HK-2 (cell line): ENCODE measurements around the gene NEK10.
"Not testable (repeated sequence)": the region's sequence is repeated elsewhere in the genome, so short reads cannot be mapped to it uniquely, and the experiment has no call there.

Source experiments
- DNase-seq: peaks from one replicate; pipeline ENCODE4 v3.0.0-alpha.2; 2018; ENCODE audit not compliant: unreplicated experiment

NEK10 gene, protein sequence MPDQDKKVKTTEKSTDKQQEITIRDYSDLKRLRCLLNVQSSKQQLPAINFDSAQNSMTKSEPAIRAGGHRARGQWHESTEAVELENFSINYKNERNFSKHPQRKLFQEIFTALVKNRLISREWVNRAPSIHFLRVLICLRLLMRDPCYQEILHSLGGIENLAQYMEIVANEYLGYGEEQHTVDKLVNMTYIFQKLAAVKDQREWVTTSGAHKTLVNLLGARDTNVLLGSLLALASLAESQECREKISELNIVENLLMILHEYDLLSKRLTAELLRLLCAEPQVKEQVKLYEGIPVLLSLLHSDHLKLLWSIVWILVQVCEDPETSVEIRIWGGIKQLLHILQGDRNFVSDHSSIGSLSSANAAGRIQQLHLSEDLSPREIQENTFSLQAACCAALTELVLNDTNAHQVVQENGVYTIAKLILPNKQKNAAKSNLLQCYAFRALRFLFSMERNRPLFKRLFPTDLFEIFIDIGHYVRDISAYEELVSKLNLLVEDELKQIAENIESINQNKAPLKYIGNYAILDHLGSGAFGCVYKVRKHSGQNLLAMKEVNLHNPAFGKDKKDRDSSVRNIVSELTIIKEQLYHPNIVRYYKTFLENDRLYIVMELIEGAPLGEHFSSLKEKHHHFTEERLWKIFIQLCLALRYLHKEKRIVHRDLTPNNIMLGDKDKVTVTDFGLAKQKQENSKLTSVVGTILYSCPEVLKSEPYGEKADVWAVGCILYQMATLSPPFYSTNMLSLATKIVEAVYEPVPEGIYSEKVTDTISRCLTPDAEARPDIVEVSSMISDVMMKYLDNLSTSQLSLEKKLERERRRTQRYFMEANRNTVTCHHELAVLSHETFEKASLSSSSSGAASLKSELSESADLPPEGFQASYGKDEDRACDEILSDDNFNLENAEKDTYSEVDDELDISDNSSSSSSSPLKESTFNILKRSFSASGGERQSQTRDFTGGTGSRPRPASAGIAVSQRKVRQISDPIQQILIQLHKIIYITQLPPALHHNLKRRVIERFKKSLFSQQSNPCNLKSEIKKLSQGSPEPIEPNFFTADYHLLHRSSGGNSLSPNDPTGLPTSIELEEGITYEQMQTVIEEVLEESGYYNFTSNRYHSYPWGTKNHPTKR

DNA sequence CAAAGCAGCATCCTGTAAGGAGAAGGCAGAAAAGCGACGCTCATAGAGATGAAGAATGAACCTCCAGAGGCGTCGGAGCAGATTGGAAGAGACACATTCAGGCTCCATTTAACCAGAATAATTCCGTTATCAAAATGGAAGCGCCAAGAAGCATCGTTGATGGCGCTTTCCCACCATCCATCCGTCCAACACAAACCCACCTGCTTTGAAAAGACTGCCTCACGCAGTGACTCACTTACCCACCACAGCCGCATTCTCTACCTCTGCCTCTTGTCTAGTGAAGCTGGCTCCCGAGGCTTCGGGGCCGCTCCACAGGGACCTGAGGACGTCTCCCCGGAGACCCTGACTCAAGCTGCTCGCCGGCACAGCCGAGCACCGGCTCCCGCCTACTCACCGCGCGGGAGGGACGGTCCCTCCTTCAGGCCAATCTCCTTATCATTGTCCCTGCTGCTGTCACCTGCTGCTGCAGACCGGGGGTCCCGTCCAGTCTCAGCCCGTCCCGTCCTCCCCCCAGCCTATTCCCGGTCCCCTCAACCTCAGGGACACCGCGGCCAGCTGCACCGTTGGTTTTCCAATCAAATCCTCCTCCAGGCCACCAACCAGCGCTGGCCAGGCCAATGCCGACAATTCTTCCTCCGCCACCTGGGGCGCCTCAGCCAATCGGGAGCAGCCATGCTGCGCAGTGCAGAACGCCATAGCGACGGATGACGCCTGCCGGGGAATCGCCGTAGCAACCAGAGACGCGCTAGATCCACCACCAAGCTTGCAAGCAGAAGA lies at the start of gene NEK10:
TSS of gene NEK10 (minus strand) at position 553 of the 777 bp plus-strand sequence. CDS start 16,501 bp downstream, outside the sequence.
- peak; percentile 89 for DNase-seq

DNA sequence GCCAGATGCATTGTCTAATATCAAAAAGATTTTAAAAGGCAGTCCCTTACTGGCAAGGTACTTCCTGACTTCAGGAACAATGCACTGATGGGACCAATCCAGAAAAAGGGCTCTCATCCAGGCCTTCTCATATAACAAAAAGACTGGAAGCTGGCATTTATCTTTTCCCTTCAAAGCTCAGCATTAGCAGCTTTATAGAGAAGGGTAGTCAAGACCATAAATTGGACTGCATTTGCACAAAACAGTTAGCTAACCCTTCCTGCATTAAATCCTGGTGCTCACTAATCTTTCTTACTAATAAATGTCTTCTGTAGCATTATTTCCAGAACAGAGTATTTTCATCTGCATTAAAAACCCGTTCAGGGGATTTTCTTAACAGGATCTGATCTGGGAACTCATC lies 46.0 kb upstream of the NEK10 start:
- no peak for DNase-seq

DNA sequence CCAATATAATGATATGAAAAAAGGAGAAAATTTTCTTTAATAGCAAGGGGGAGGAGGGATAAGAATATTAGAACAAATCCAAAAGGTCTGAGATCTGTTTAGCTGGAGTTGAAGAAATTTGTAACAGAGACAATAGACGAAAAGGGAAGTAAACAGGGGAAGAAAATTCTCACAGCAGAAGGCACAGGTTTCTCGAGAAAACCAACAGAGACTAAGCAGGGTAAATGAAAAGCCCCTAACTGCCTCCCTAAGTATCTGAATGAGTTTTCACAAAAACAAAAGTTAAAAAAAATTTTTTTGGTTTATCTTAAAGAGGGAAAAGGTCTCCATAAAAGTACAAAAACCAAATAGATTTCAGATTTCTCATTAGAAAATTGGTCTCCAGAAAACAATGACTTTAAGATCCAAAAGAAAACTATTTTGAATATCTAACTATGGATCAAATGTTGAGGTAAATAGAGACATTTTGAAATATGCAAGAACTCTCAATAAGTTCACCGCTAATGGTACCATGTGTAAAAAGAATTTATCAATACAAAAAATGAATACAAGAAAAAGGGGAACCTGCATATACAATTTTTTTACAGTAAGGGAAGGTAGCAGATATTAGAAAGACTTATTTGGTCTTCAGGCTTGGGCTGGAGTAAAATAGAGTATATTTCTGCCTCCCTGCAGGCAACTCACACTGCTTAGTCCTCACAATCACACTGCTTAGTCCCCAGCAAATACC lies 23.9 kb upstream of the NEK10 start:
- no peak for DNase-seq

- DNase-seq: not testable (repeated sequence)
Measured at GRCh38 chr3:27392414-27392813, 23.2 kb upstream of the NEK10 start.

DNA sequence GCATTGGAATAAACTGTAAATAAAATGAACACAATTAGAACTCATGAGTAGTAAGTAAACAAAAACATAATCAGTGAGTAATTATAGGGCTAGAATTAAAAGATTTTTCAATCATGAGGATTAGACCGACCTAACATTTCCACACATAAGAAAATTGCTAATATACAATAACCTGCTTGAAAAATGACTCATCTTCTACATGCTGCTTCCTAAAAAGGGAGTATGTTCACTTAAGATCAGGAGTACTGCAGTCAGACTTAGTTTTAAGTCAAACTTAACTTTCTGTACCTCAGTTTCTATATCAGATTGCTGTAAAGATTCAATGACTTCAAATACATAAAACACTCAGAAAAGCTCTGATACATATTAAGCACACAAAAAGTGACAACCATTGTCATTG lies 22.6 kb upstream of the NEK10 start:
- no peak for DNase-seq

GRCh38 chr3:27387625-27388024 lies 18.4 kb upstream of the NEK10 start:
- DNase-seq: no peak

DNA sequence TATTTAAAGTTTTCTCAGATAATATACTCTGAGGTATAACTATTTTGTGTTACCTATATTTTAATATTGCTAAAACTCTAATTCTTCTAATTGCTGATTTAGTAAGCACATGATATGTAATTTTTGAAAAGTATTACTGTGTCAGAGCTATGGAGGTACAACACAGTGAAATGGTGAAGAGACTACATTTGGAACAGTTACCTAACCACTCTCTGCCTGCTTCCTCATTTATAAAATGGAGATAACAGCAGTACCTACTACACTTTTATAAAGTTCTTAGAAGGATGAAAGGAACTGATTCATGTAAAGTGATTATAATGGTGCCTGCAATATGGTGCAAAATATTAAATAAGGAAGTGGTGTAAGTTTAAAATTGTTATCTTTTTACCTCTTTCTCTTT lies 16.3 kb upstream of the NEK10 start:
- DNase-seq: no peak

- DNase-seq: no peak
Measured at GRCh38 chr3:27384191-27384590, 15.0 kb upstream of the NEK10 start.

DNA sequence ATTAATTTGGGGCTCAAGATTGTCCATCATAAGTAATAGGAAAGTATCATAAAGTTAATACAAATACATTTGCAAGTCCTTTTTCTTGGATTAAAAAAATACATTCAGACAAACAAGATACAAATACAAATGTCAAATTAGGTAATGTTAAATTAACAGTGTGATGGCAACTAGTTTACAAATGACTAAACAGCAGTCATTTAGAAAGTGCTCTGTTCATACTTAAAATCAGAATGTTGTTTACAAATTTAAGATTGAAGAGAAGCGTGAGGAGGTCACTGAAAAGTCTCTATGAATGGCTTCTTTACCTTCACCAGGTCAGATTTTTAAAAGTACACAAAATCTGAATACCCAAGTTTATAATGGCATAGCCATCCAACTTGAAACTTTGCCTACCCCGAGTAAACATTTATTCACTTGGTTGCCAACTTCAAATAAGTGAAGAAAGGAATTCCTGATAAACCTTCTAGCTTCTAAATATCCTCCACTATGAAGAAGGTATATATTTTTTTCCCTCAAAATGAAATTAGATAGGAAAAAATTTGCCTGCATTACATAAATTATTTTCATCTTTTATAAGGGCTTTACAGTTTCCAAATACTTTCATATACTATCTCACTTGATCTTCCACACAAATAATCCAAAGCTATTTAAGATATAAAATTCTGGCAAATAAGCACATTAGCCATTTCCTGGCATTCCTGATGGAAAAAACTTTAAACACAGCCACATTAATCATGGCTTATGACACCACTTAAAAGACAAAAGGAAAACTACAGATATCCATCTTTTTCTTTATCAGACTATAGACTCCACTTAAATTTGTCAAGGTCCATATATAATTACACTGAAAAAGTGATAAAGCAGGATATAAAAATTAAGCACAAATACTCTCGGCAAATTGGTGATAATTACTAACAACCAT lies 11.5 kb upstream of the NEK10 start:
- DNase-seq: no peak

GRCh38 chr3:27378331-27378730 lies 9.1 kb upstream of the NEK10 start:
- DNase-seq: no peak

- DNase-seq: no peak
Measured at GRCh38 chr3:27376109-27376772, 7.1 kb upstream of the NEK10 start.

DNA sequence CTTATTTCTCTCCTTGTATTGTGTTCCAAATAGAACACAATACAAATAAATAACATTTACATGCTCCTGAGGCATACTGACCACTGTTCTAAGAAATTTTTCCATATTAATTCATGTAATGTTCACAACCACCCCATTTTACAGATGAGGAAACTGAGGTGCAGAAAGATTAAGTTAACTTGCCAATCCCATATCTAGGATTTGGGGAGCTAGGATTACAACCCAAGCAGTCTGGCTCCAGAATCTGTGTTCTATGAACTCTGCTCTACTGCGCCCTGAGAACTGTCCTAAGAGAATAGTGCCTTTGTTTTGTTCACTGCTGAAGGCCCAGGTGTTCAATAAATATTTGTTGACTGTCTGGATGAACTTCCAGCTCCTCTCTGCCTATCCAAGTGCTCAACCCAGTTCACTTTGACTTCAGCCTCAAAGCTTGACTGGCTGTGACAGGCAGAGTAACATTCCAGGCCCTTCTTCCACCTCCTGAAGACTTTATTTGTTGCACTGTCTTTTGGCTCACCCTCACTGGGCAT lies 3.1 kb downstream of the NEK10 start:
- DNase-seq: no peak

DNA sequence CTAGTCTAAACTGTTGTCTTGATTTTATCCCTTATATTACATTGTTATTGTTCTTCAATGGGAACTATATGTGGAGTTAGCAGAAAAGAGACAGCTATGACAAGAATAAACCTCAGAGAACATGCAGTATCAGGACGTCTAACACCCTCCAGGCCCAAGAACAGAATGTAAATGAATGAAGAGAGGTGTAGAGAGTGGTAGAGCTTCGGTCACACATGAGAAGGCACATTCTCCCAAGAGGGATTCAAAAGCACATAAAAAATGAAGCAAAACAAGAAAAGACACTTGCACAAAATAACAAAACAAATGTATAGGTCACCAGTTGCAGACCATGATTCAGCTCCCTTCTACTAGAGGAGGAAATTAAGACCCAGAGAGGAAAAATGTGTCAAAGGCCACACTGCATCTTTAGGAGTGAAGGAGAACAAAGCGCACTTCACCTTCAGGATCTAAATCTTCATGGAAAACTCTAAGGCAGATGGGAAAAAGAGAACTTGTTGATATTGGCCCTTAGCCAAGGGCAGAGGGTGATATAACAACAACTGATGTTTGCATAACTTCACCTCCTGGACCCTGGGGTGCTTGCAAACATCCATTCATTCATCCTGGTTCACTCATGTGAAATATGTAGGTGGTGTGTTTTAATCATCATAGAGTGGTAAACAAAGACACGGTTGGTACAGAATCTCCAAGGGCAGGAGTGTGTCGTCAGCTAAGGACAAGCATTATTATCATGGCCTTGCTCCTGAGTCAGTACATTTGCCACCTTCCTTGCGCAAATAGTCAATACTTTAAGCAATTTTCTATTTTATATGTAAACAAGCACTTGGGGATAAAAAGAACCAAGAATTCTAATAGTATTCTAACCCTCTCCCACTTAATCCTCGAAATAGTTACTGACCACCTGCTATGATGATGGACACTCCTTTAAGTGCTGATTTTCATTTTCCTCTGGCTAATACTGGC lies 8.8 kb downstream of the NEK10 start:
- DNase-seq: no peak

DNA sequence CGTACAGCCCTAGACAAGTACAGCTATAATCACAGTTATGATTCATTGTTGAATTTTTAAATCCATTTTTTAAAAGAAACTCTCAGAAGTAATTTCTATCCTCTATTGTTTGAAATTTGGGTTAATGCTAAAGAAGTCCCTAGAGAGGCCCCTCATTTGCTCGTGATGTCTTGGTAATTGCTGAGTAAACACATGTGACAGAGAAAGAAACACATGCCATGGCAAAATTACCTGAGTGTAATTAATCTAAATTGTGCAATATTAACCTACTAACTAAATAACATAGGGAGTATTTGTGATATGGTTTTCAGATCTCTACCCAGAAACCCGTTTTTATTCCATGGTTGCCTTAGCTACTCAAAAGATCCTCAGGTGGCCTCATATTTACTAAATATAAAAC lies 10.8 kb downstream of the NEK10 start:
- DNase-seq: no peak

GRCh38 chr3:27357665-27358258 lies 11.4 kb downstream of the NEK10 start:
- peak; percentile 26 for DNase-seq

DNA sequence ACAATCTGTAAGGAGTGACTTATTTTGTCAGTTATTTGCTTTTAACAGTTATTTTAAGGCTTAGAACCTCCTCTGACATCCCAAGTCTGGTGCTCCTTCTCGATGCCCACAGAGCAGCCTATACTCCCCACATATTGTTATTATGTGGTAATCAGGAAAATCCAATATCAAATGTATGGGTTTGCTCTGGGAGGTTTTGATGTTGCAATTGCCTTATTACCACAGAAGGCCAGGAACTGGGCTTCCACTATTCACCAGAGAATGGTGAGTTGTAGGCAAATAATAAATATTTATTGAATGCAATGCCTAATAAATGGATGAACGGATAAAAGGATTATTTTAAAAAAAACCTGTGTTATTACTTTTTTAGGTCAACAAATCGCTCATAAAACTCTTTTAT lies 12.2 kb downstream of the NEK10 start:
- DNase-seq: no peak

DNA sequence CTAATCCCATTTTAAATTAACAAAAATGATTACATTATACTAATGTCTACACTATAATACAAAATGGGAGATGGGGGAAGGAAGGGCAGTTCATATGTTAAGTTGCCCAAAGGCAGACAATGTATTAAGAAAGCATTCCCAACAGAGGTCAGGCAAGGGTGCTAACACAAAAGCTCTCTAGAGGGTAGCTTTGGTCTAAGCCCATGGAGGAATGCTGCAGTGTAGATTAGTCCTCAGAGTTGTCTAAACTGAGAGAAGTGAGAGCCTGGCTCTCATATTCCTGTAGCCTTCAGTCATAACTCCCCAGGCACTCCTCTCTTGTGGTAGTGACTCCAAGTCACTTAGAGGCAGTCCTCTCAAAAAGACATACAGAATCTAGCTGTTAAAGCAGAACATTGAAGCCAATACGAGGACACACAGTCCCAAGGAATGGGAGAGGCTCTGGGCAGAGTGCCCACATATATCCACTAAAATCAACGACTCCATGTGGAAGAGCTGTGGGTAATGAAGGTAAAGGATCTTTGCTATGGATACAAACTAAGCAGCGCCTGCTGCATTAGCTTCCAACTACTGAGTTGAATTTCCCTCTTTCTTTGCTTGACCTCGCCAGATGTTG lies 14.5 kb downstream of the NEK10 start:
- no peak for DNase-seq
